H9 (cell line): Measurements from ENCODE around the gene NEK7. TPM values are rescaled to one million over a fixed set of nuclear protein-coding genes. Genes with fewer than 3 reads are reported as not detected.

Experiments used
- DNase-seq: peaks from one replicate; pipeline ENCODE4 v3.0.0-alpha.2; 2017
- H2AFZ ChIP-seq: one replicate; pipeline ENCODE4 v1.6.1; 2013; ENCODE audit warnings: mild to moderate bottlenecking, low read length, control low read depth, moderate library complexity
- H2AK5ac ChIP-seq: 2 replicates; pipeline ENCODE4 v1.6.1; 2013; ENCODE audit warnings: low read length, control low read depth, mixed read lengths; ENCODE audit not compliant: insufficient read length
- H2BK120ac ChIP-seq: one replicate; pipeline ENCODE4 v1.6.1; 2013; ENCODE audit warnings: low read depth, mild to moderate bottlenecking, low read length, control low read depth, inconsistent platforms; ENCODE audit not compliant: poor library complexity, severe bottlenecking
- H2BK12ac ChIP-seq: 2 replicates; pipeline ENCODE4 v1.6.1; 2013; ENCODE audit warnings: low read length, control low read depth, mixed read lengths, low read depth; ENCODE audit not compliant: insufficient read length
- H2BK15ac ChIP-seq: 2 replicates; pipeline ENCODE4 v1.6.1; 2013; ENCODE audit warnings: low read depth, low read length, control low read depth
- H2BK20ac ChIP-seq: one replicate; pipeline ENCODE4 v1.6.1; 2013; ENCODE audit warnings: low read depth, mild to moderate bottlenecking, low read length, control low read depth, inconsistent platforms; ENCODE audit not compliant: poor library complexity, severe bottlenecking
- H2BK5ac ChIP-seq: 2 replicates; pipeline ENCODE4 v1.6.1; 2013; ENCODE audit warnings: low read length, control low read depth, mixed read lengths; ENCODE audit not compliant: insufficient read length
- H3K14ac ChIP-seq: 2 replicates; pipeline ENCODE4 v1.6.1; 2013; ENCODE audit warnings: low read length, control low read depth; ENCODE audit not compliant: insufficient read depth
- H3K18ac ChIP-seq: 2 replicates; pipeline ENCODE4 v1.6.1; 2013; ENCODE audit warnings: low read depth, mild to moderate bottlenecking, mixed read lengths, low read length, control low read depth; ENCODE audit not compliant: insufficient read length
- H3K23ac ChIP-seq: 2 replicates; pipeline ENCODE4 v1.6.1; 2013; ENCODE audit warnings: low read length, control low read depth, mixed read lengths, low read depth; ENCODE audit not compliant: insufficient read length
- H3K23me2 ChIP-seq: 2 replicates; pipeline ENCODE4 v1.6.1; 2013; ENCODE audit warnings: low read depth, mild to moderate bottlenecking, mixed read lengths, low read length, control low read depth; ENCODE audit not compliant: insufficient read length, poor library complexity, severe bottlenecking
- H3K27ac ChIP-seq: 2 replicates; pipeline ENCODE4 v1.5.1; 2013; ENCODE audit warnings: low read length, control low read depth, mixed read lengths, low read depth; ENCODE audit not compliant: insufficient read length
- H3K27me3 ChIP-seq: 2 replicates; pipeline ENCODE4 v1.6.1; 2013; ENCODE audit warnings: low read length, control low read depth, inconsistent platforms; ENCODE audit not compliant: insufficient read depth
- H3K4ac ChIP-seq: 2 replicates; pipeline ENCODE4 v1.6.1; 2013; ENCODE audit warnings: low read depth, mild to moderate bottlenecking, control low read depth, inconsistent platforms, low read length, moderate library complexity
- H3K4me1 ChIP-seq: 2 replicates; pipeline ENCODE4 v1.6.1; 2013; ENCODE audit warnings: low read length, control low read depth, inconsistent platforms; ENCODE audit not compliant: insufficient read depth
- H3K4me2 ChIP-seq: 2 replicates; pipeline ENCODE4 v1.6.1; 2013; ENCODE audit warnings: low read length, control low read depth, mixed read lengths; ENCODE audit not compliant: insufficient read length, insufficient read depth
- H3K56ac ChIP-seq: 2 replicates; pipeline ENCODE4 v1.6.1; 2013; ENCODE audit warnings: low read depth, mild to moderate bottlenecking, mixed read lengths, low read length, control low read depth; ENCODE audit not compliant: insufficient read length
- H3K79me1 ChIP-seq: 2 replicates; pipeline ENCODE4 v1.6.1; 2013; ENCODE audit warnings: low read depth, mild to moderate bottlenecking, moderate library complexity, low read length, control low read depth, inconsistent platforms; ENCODE audit not compliant: insufficient read depth, poor library complexity, severe bottlenecking
- H3K79me2 ChIP-seq: 2 replicates; pipeline ENCODE4 v1.6.1; 2013; ENCODE audit warnings: low read length, control low read depth, inconsistent platforms; ENCODE audit not compliant: insufficient read depth
- H3K9ac ChIP-seq: 2 replicates; pipeline ENCODE4 v1.6.1; 2013; ENCODE audit warnings: low read length, control low read depth, mixed read lengths; ENCODE audit not compliant: insufficient read length; ENCODE audit errors: extremely low read depth
- H3K9me3 ChIP-seq: one replicate; pipeline ENCODE4 v1.6.1; 2013; ENCODE audit warnings: low read depth, low read length, inconsistent platforms; ENCODE audit not compliant: control insufficient read depth
- H3T11ph ChIP-seq: one replicate; pipeline ENCODE4 v1.6.1; 2013; ENCODE audit warnings: mild to moderate bottlenecking, low read length, control low read depth, inconsistent platforms
- H4K20me1 ChIP-seq: one replicate; pipeline ENCODE4 v1.6.1; 2013; ENCODE audit not compliant: control insufficient read depth, insufficient read length, insufficient read depth
- H4K5ac ChIP-seq: 2 replicates; pipeline ENCODE4 v1.6.1; 2013; ENCODE audit warnings: low read depth, mild to moderate bottlenecking, mixed read lengths, low read length, control low read depth; ENCODE audit not compliant: insufficient read length
- H4K8ac ChIP-seq: replicated peaks from 2 replicates; pipeline ENCODE4 v1.6.1; 2013; ENCODE audit warnings: low read length, control low read depth, mixed read lengths, low read depth; ENCODE audit not compliant: insufficient read length
- H4K91ac ChIP-seq: 2 replicates; pipeline ENCODE4 v1.6.1; 2013; ENCODE audit warnings: low read depth, mild to moderate bottlenecking, moderate library complexity, mixed read lengths, low read length, control low read depth; ENCODE audit not compliant: insufficient read length
- H3K27ac Mint-ChIP-seq, 3 experiments: 2 replicates in 2 of 3; 3 replicates in 1 of 3; pipeline ENCODE4 v1.8.0; 2020 to 2021; ENCODE audit warnings: mixed read lengths in 3 of 3, mild to moderate bottlenecking in 1 of 3, moderate library complexity in 1 of 3
- H3K27me3 Mint-ChIP-seq: 2 replicates; pipeline ENCODE4 v1.8.0; 2021; ENCODE audit warnings: low read depth, mild to moderate bottlenecking, moderate library complexity, mixed read lengths
- H3K36me3 Mint-ChIP-seq, 3 experiments: 2 replicates in 2 of 3; 3 replicates in 1 of 3; pipeline ENCODE4 v1.8.0; 2020 to 2021; ENCODE audit warnings: low read depth in 3 of 3, mixed read lengths in 3 of 3; ENCODE audit not compliant: insufficient read depth in 1 of 3
- H3K4me1 Mint-ChIP-seq, 2 experiments: 2 replicates each; pipeline ENCODE4 v1.8.0; 2020; ENCODE audit warnings: mixed read lengths in 2 of 2
- H3K4me3 Mint-ChIP-seq, 2 experiments: 2 replicates in 1 of 2; 3 replicates in 1 of 2; pipeline ENCODE4 v1.8.0; 2020 to 2021; ENCODE audit warnings: mild to moderate bottlenecking in 2 of 2, mixed read lengths in 2 of 2, moderate library complexity in 1 of 2
- H3K9me3 Mint-ChIP-seq, 2 experiments: 2 replicates in 1 of 2; 3 replicates in 1 of 2; pipeline ENCODE4 v1.8.0; 2020; ENCODE audit warnings: mild to moderate bottlenecking in 2 of 2, mixed read lengths in 2 of 2, moderate library complexity in 1 of 2
- WGBS: extraction: QIAGEN DNeasy Blood & Tissue Kit; methylation state at CpG from one replicate; pipeline ENCODE4 v1.1.7; 2013; ENCODE audit warnings: missing lambda C conversion rate, low lambda C conversion rate, mixed read lengths; ENCODE audit not compliant: insufficient read length; ENCODE audit errors: extremely low coverage; 5-methylcytosine and 5-hydroxymethylcytosine counted together
- total RNA-seq: library from RNA; stranded (reverse); gene quantifications from 2 replicates; pipeline ENCODE4 v1.2.1, GENCODE V29; 2021
- TF ChIP-seq, protein P1 (sequence below): fragments of 200-600 bp; sonication (generic); conservative IDR thresholded peaks from 3 replicates; pipeline ENCODE4 v1.8.0; 2021; ENCODE audit warnings: antibody characterized with exemption, mild to moderate bottlenecking

The NEK7 gene
- total RNA-seq, 1 experiment from 2014 or later, result 9.6 TPM

DNA sequence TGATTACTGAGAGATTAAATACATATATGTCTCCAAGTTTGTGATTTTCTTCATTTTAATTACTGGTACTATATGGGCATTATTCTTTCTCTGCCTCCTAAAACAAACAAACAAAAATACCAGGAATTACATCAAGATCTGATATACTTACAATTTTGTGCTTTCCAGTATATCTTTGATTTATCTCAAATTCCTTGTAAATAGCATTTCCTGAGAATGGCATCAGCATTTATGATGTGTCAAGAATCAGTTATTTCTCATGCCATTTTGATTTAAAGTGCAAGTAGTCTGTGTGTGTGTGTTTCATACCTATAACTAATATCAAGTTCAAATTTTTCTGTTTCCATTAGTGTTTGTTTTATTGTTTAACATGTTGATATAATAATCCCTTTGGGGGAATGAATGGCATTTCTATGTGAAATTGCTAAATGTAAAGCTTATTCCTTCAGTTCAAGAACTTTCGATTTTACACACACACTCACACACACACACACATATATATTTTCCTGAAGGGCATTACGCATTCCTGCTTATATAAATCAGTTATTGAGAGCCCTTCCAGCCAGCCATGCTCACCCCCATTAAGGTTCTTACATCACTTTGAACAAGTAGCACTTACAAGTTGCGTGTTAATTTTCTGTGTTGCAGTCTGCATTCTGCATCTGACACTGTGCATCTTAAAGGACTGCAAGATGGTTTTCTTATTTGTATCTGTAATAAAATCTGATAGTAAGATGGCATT, 102.7 kb downstream of the NEK7 start:
- H3K23me2 ChIP-seq, result no peaks in the 10 kb centered on the region
- no peak overlapping the region for H3K4me3 Mint-ChIP-seq
- H3T11ph ChIP-seq, result no peak overlapping the region
- H3K79me2 ChIP-seq, result no peaks in the 10 kb centered on the region
- no peaks in the 10 kb centered on the region for H3K9me3 ChIP-seq
- H3K23ac ChIP-seq, result no peak overlapping the region
- H3K79me1 ChIP-seq, result no peaks in the 10 kb centered on the region
- H3K27ac Mint-ChIP-seq, result no peak overlapping the region
- no peak overlapping the region for H3K56ac ChIP-seq
- H2BK5ac ChIP-seq, result no peak overlapping the region
- H3K18ac ChIP-seq, result no peak overlapping the region
- H3K27me3 ChIP-seq, result no peaks in the 10 kb centered on the region
- no peak overlapping the region for H4K5ac ChIP-seq
- no peak overlapping the region for H2AK5ac ChIP-seq
- H3K4ac ChIP-seq, result no peak overlapping the region
- H4K8ac ChIP-seq, result no peak overlapping the region
- H3K27me3 Mint-ChIP-seq, result no peaks in the 10 kb centered on the region
- H2BK12ac ChIP-seq, result no peak overlapping the region
- H3K4me1 ChIP-seq, result peaks cover 3% of the 10 kb centered on the region; the same call in 1 of the 2 replicates
- H2BK20ac ChIP-seq, result no peak overlapping the region
- no peak overlapping the region for H4K91ac ChIP-seq
- H2AFZ ChIP-seq, result no peak overlapping the region
- no peaks in the 10 kb centered on the region for H3K36me3 Mint-ChIP-seq
- H3K4me2 ChIP-seq, result no peak overlapping the region
- H4K20me1 ChIP-seq, result no peaks in the 10 kb centered on the region
- no peak overlapping the region for H3K27ac ChIP-seq
- no peak overlapping the region for H3K9ac ChIP-seq
- H3K9me3 Mint-ChIP-seq, result no peaks in the 10 kb centered on the region
- H2BK120ac ChIP-seq, result no peak overlapping the region
- no peak overlapping the region for H3K14ac ChIP-seq
- peaks cover 19 to 22% of the 10 kb centered on the region in 2 experiments for H3K4me1 Mint-ChIP-seq
- WGBS, result no CpG with 5 or more reads among the region's 3 CpGs
- DNase-seq, result no peak
- TF ChIP-seq, protein P1, sequence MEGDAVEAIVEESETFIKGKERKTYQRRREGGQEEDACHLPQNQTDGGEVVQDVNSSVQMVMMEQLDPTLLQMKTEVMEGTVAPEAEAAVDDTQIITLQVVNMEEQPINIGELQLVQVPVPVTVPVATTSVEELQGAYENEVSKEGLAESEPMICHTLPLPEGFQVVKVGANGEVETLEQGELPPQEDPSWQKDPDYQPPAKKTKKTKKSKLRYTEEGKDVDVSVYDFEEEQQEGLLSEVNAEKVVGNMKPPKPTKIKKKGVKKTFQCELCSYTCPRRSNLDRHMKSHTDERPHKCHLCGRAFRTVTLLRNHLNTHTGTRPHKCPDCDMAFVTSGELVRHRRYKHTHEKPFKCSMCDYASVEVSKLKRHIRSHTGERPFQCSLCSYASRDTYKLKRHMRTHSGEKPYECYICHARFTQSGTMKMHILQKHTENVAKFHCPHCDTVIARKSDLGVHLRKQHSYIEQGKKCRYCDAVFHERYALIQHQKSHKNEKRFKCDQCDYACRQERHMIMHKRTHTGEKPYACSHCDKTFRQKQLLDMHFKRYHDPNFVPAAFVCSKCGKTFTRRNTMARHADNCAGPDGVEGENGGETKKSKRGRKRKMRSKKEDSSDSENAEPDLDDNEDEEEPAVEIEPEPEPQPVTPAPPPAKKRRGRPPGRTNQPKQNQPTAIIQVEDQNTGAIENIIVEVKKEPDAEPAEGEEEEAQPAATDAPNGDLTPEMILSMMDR, result no peak
- no peak overlapping the region for H2BK15ac ChIP-seq
